Neuronal stem cell (in vitro differentiated cells): ENCODE measurements around the gene ADAP1.
A peak's percentile ranks its signal among the peaks of the same experiment; 100 is the strongest.

Experiments
- DNase-seq: peaks from one replicate; pipeline ENCODE4 v3.0.0-alpha.2; 2013; ENCODE audit warnings: low spot score
- H2AFZ ChIP-seq: one replicate; pipeline ENCODE4 v1.6.1; 2013; ENCODE audit warnings: mild to moderate bottlenecking, low read length, inconsistent platforms
- H2AK5ac ChIP-seq: 2 replicates; pipeline ENCODE4 v1.6.1; 2013; ENCODE audit warnings: low read depth, mild to moderate bottlenecking, inconsistent platforms, low read length, moderate library complexity, mixed read lengths
- H2BK120ac ChIP-seq: 2 replicates; pipeline ENCODE4 v1.6.1; 2013; ENCODE audit warnings: low read depth, mild to moderate bottlenecking, inconsistent platforms, low read length, moderate library complexity, mixed read lengths
- H2BK12ac ChIP-seq: one replicate; pipeline ENCODE4 v1.6.1; 2013; ENCODE audit warnings: low read length, inconsistent platforms
- H2BK15ac ChIP-seq: 2 replicates; pipeline ENCODE4 v1.6.1; 2013; ENCODE audit warnings: mild to moderate bottlenecking, low read length, inconsistent platforms, mixed read lengths
- H2BK5ac ChIP-seq: one replicate; pipeline ENCODE4 v1.6.1; 2013; ENCODE audit warnings: inconsistent platforms, mild to moderate bottlenecking, low read length, moderate library complexity
- H3K14ac ChIP-seq: one replicate; pipeline ENCODE4 v1.6.1; 2013; ENCODE audit warnings: low read length, inconsistent platforms
- H3K18ac ChIP-seq: 2 replicates; pipeline ENCODE4 v1.6.1; 2013; ENCODE audit warnings: low read length, inconsistent platforms
- H3K23ac ChIP-seq: 2 replicates; pipeline ENCODE4 v1.6.1; 2013; ENCODE audit warnings: low read depth, mild to moderate bottlenecking, mixed read lengths, low read length, inconsistent platforms; ENCODE audit not compliant: poor library complexity
- H3K27ac ChIP-seq: replicated peaks from 3 replicates; pipeline ENCODE4 v1.5.1; 2013; ENCODE audit warnings: low read length, inconsistent platforms
- H3K27me3 ChIP-seq, 3 experiments: 2 replicates each; pipeline ENCODE4 v1.6.1; 2013; ENCODE audit warnings: low read length in 3 of 3, mild to moderate bottlenecking in 2 of 3, inconsistent platforms in 1 of 3, low read depth in 1 of 3, mixed read lengths in 1 of 3, moderate library complexity in 1 of 3; ENCODE audit not compliant: control insufficient read depth in 3 of 3, insufficient read depth in 3 of 3
- H3K36me3 ChIP-seq, 2 donors: replicated peaks in 1 of 2; 2 replicates each; pipeline ENCODE4 v1.6.1; 2013; ENCODE audit warnings: low read length in 2 of 2; ENCODE audit not compliant: control insufficient read depth in 2 of 2, insufficient read depth in 2 of 2
- H3K4ac ChIP-seq: 2 replicates; pipeline ENCODE4 v1.6.1; 2013; ENCODE audit warnings: inconsistent platforms, mild to moderate bottlenecking, low read length, moderate library complexity
- H3K4me1 ChIP-seq, 2 donors: 1 replicate in 1 of 2; 2 replicates in 1 of 2; pipeline ENCODE4 v1.6.1; 2013; ENCODE audit warnings: low read length in 2 of 2, low read depth in 1 of 2; ENCODE audit not compliant: control insufficient read depth in 2 of 2, insufficient read depth in 1 of 2
- H3K4me2 ChIP-seq: one replicate; pipeline ENCODE4 v1.6.1; 2013; ENCODE audit warnings: mild to moderate bottlenecking, low read length, inconsistent platforms; ENCODE audit not compliant: insufficient read depth, poor library complexity, severe bottlenecking
- H3K4me3 ChIP-seq, 2 donors: 2 replicates each; pipeline ENCODE4 v1.5.1; 2013; ENCODE audit warnings: low read length in 2 of 2, mild to moderate bottlenecking in 2 of 2, inconsistent platforms in 1 of 2, moderate library complexity in 1 of 2
- H3K79me1 ChIP-seq: one replicate; pipeline ENCODE4 v1.6.1; 2013; ENCODE audit warnings: low read depth, mild to moderate bottlenecking, inconsistent platforms, low read length, moderate library complexity
- H3K9ac ChIP-seq: one replicate; pipeline ENCODE4 v1.6.1; 2013; ENCODE audit warnings: mild to moderate bottlenecking, low read depth, low read length, inconsistent platforms; ENCODE audit not compliant: poor library complexity
- H3K9me3 ChIP-seq, 2 donors: replicated peaks in 1 of 2; 2 replicates each; pipeline versions ENCODE3 to v1.6.1; 2013; ENCODE audit warnings: low read length in 2 of 2, mild to moderate bottlenecking in 2 of 2, inconsistent platforms in 1 of 2, low read depth in 1 of 2, mixed read lengths in 1 of 2, moderate library complexity in 1 of 2; ENCODE audit not compliant: control insufficient read depth in 2 of 2, insufficient read depth in 1 of 2
- H4K8ac ChIP-seq: one replicate; pipeline ENCODE4 v1.6.1; 2013; ENCODE audit warnings: low read depth, mild to moderate bottlenecking, inconsistent platforms, low read length, moderate library complexity
- H4K91ac ChIP-seq: one replicate; pipeline ENCODE4 v1.6.1; 2013; ENCODE audit warnings: low read length, low read depth, mild to moderate bottlenecking, inconsistent platforms; ENCODE audit not compliant: poor library complexity
- WGBS, 2 donors: extraction: QIAGEN DNeasy Blood & Tissue Kit; methylation state at CpG; one replicate each; pipeline ENCODE4 v1.1.7; 2013; ENCODE audit warnings: missing lambda C conversion rate in 2 of 2, mixed read lengths in 1 of 2; ENCODE audit not compliant: insufficient read length in 2 of 2, insufficient replicate concordance in 1 of 2; ENCODE audit errors: extremely low coverage in 2 of 2; 5-methylcytosine and 5-hydroxymethylcytosine counted together

ADAP1 gene

GRCh38 chr7:915291-916218 lies 38.9 kb downstream of the ADAP1 start:
- Histone ChIP-seq H3K36me3 (no peaks in the 10 kb centered on the region), H2AK5ac (peak overlapping the region; percentile 85), H3K4me2 (no peak overlapping the region), H2BK15ac (no peak overlapping the region), H3K14ac (no peak overlapping the region), H3K4me3 (no peak overlapping the region), H2AFZ (peak overlapping the region; percentile 78), H3K23ac (peak overlapping the region; percentile 92), H3K4ac (no peak overlapping the region), H2BK12ac (no peak overlapping the region), H2BK5ac (no peak overlapping the region), H4K91ac (no peak overlapping the region), H3K27ac (no peak overlapping the region), H3K27me3 (peaks cover 0 to 23% (median 0%) of the 10 kb centered on the region in 3 experiments), H3K79me1 (peaks cover 5% of the 10 kb centered on the region), H3K18ac (peak overlapping the region; percentile 48), H3K4me1 (peaks cover 0 to 18% of the 10 kb centered on the region in 2 donors), H3K9me3 (peaks cover 0 to 2% of the 10 kb centered on the region in 2 donors), H4K8ac (no peak overlapping the region), H2BK120ac (no peak overlapping the region), H3K9ac (no peak overlapping the region)
- no CpG with 5 or more reads among the region's 43 CpGs for WGBS, 2 donors
- DNase-seq = no peak

- peak overlapping the region; percentile 6 for H2BK12ac ChIP-seq
- no peak overlapping the region for H3K27ac ChIP-seq
- no peak overlapping the region for H4K91ac ChIP-seq
- peak overlapping the region; percentile 65 for H4K8ac ChIP-seq
- no peak for DNase-seq
- H3K9me3 ChIP-seq = peaks cover 0 to 2% of the 10 kb centered on the region in 2 donors
- peak overlapping the region; percentile 61 for H2BK120ac ChIP-seq
- H3K4me1 ChIP-seq = peaks cover 0 to 18% of the 10 kb centered on the region in 2 donors
- no peak overlapping the region for H3K4me3 ChIP-seq
- peak overlapping the region; percentile 44 for H3K9ac ChIP-seq
- no CpG with 5 or more reads among the region's 16 CpGs for WGBS, 2 donors
- H3K4me2 ChIP-seq = no peak overlapping the region
- no peak overlapping the region for H3K14ac ChIP-seq
- peak overlapping the region; percentile 85 for H2AK5ac ChIP-seq
- peak overlapping the region; percentile 2 for H3K18ac ChIP-seq
- H2BK15ac ChIP-seq = peak overlapping the region; percentile 5
- H3K79me1 ChIP-seq = peaks cover 6% of the 10 kb centered on the region
- H3K4ac ChIP-seq = no peak overlapping the region
- no peak overlapping the region for H2AFZ ChIP-seq
- H3K36me3 ChIP-seq = no peaks in the 10 kb centered on the region
- H2BK5ac ChIP-seq = no peak overlapping the region
- H3K27me3 ChIP-seq = peaks cover 2 to 32% (median 8%) of the 10 kb centered on the region in 3 experiments
- H3K23ac ChIP-seq = peak overlapping the region; percentile 92
These were observed 39.8 kb downstream of the ADAP1 start for GRCh38 chr7:914521-915194.

GRCh38 chr7:913736-914520 lies 40.6 kb downstream of the ADAP1 start:
- H2BK120ac ChIP-seq = peak overlapping the region; percentile 61
- H2BK15ac ChIP-seq = no peak overlapping the region
- no peak overlapping the region for H4K8ac ChIP-seq
- no peaks in the 10 kb centered on the region for H3K36me3 ChIP-seq
- H3K27ac ChIP-seq = no peak overlapping the region
- H3K27me3 ChIP-seq = peaks cover 3 to 37% (median 12%) of the 10 kb centered on the region in 3 experiments
- H3K4me1 ChIP-seq = peaks cover 0 to 18% of the 10 kb centered on the region in 2 donors
- H3K14ac ChIP-seq = peak overlapping the region; percentile 89
- H3K4me2 ChIP-seq = no peak overlapping the region
- H3K18ac ChIP-seq = peak overlapping the region; percentile 48
- H3K4me3 ChIP-seq = no peak overlapping the region
- peaks cover 0 to 2% of the 10 kb centered on the region in 2 donors for H3K9me3 ChIP-seq
- H3K79me1 ChIP-seq = peaks cover 7% of the 10 kb centered on the region
- no CpG with 5 or more reads among the region's 31 CpGs for WGBS, 2 donors
- no peak overlapping the region for H3K4ac ChIP-seq
- no peak overlapping the region for H4K91ac ChIP-seq
- DNase-seq = no peak
- peak overlapping the region; percentile 6 for H2BK12ac ChIP-seq
- H3K9ac ChIP-seq = no peak overlapping the region
- H3K23ac ChIP-seq = no peak overlapping the region
- H2BK5ac ChIP-seq = no peak overlapping the region
- H2AK5ac ChIP-seq = no peak overlapping the region
- no peak overlapping the region for H2AFZ ChIP-seq
